Mucosa of stomach (tissue), 1 donor: ENCODE results near the gene DCLK1.

ENCODE experiments used
- H3K27me3 ChIP-seq: one replicate; pipeline ENCODE4 v1.7.0; 2013; ENCODE audit warnings: mild to moderate bottlenecking, low read length; ENCODE audit not compliant: control insufficient read depth, insufficient read depth
- H3K36me3 ChIP-seq: one replicate; pipeline ENCODE4 v1.7.0; 2013; ENCODE audit warnings: low read length; ENCODE audit not compliant: control insufficient read depth, insufficient read depth
- H3K4me1 ChIP-seq: one replicate; pipeline ENCODE4 v1.7.0; 2013; ENCODE audit warnings: mild to moderate bottlenecking, low read length; ENCODE audit not compliant: control insufficient read depth, insufficient read depth
- H3K4me3 ChIP-seq: one replicate; pipeline ENCODE4 v1.7.0; 2013; ENCODE audit warnings: low read length
- H3K9ac ChIP-seq: one replicate; pipeline ENCODE4 v1.7.0; 2013; ENCODE audit warnings: mild to moderate bottlenecking, low read length, moderate library complexity
- H3K9me3 ChIP-seq: one replicate; pipeline ENCODE4 v1.7.0; 2013; ENCODE audit warnings: mild to moderate bottlenecking, low read length, moderate library complexity; ENCODE audit not compliant: control insufficient read depth
- donor health status: Pancreatic carcinoma.

The DCLK1 gene

DNA sequence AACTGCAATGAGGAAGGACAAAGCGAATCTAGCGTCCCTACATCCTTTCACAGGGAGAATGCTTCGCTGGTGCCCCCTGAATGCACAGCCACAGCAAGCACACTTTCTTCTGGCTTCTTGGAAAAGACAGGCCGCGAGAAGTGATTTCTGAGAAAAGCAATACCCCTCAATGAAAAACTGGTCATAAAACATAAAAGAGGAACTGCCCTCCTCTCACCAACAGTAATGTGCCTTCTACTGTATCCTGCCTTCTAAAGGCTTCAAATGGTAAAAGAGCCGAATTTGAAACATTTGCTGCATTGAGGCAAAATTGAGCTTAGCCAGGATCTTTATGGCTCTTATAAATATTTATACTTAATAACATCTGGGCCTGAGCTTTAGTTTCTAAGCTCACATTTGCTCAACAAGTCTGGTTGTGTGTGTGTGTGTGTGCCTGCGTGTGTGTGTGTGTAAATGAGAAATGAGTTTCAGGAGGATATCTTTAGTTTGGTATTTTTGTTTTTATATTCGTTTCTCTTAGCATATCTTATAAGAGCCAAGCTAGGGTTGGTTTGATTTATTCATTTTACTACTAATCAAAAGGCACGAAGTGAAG lies 408.6 kb downstream of the DCLK1 start:
- no peak overlapping the region for H3K4me3 ChIP-seq
- no peaks in the 10 kb centered on the region for H3K9me3 ChIP-seq
- H3K36me3 ChIP-seq, result no peaks in the 10 kb centered on the region
- H3K27me3 ChIP-seq, result no peaks in the 10 kb centered on the region
- no peak overlapping the region for H3K9ac ChIP-seq
- H3K4me1 ChIP-seq, result peaks cover 5% of the 10 kb centered on the region

DNA sequence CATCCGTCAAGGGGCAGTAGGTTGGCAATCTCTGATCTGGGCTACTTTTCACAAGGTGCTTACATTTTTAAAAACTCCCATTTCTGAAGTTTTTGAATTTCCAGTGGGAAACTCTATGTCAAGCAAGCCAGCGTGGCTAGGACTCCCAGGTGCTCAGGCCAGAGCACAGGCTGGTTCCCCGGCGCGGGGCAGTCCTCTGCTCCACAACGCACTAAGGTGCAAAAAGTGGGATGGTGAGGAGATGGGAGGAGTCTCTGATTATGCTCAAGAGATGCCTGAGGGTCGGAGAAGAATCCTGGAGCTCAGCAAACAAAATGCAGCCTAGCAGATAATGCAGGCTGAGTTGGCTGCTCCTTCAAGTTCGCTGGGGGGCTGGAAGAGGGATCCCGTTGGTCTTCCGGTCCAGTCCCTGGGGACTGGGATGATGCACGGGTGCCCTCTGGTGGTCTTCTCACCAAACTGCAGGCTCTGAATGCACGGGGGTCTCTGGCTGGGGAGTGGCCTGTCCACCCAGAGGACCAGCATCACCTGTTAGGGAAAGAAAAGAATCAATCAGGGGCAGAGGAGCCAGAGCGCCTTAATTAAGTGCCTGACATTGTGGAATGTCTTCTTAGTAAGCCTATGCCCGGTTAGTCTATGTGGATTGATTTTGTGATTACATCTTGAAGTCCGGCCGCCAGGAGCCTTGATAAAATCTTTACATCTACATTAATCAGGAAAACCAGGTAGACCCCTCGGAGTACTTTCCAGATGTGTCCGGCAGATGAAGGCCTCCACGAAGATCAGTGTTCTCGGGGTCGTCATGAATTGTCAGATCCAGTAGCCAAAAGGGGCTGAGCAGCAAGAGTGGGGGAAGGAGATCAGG lies 410.3 kb downstream of the DCLK1 start:
- Histone ChIP-seq H3K4me3 (no peak overlapping the region), H3K9ac (no peak overlapping the region), H3K27me3 (no peaks in the 10 kb centered on the region), H3K9me3 (no peaks in the 10 kb centered on the region), H3K36me3 (no peaks in the 10 kb centered on the region), H3K4me1 (peaks cover 5% of the 10 kb centered on the region)

DNA sequence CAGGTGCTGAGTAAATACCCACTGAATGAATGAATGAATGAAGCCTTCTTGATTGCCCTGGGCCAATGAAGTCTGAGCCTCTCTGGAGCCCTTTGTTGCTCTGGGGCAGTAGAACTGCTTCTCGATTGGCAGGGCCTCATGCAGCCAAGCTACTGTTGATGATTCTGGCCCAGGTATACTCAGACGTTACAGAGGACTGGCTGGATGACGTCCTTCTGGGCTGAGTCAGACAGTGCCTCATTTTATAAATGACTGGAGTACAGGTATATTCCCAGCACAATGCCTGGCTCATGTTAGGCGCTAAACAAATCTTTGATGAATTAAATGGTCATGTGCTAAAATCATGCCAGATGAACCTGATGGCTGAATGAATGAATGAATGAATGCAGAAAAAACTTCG lies 410.9 kb downstream of the DCLK1 start:
- Histone ChIP-seq H3K27me3 (no peaks in the 10 kb centered on the region), H3K9me3 (no peaks in the 10 kb centered on the region), H3K4me1 (peaks cover 5% of the 10 kb centered on the region), H3K4me3 (no peak overlapping the region), H3K36me3 (no peaks in the 10 kb centered on the region), H3K9ac (no peak overlapping the region)
